HG03575 (cell line): Measurements from ENCODE around the gene SPP1.
"Not testable (repeated sequence)": the region's sequence is repeated elsewhere in the genome, so short reads cannot be mapped to it uniquely, and the experiment has no call there.

Source experiments
- ATAC-seq: cut with Tn5 transposase; IDR thresholded peaks from one replicate; pipeline ENCODE4 v1.9.1; 2021; ENCODE audit not compliant: unreplicated experiment, insufficient number of reproducible peaks, low FRiP score; ENCODE audit errors: extremely low read depth

Gene SPP1

DNA sequence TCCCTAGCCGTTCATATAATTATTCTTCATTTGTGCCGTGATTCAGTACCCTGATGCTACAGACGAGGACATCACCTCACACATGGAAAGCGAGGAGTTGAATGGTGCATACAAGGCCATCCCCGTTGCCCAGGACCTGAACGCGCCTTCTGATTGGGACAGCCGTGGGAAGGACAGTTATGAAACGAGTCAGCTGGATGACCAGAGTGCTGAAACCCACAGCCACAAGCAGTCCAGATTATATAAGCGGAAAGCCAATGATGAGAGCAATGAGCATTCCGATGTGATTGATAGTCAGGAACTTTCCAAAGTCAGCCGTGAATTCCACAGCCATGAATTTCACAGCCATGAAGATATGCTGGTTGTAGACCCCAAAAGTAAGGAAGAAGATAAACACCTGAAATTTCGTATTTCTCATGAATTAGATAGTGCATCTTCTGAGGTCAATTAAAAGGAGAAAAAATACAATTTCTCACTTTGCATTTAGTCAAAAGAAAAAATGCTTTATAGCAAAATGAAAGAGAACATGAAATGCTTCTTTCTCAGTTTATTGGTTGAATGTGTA, 7.0 kb downstream of the SPP1 start:
- ATAC-seq, result no peak

- ATAC-seq, result no peak
Observed at GRCh38 chr4:87983996-87984395, 8.5 kb downstream of the SPP1 start.

- ATAC-seq, result no peak
Observed at GRCh38 chr4:87985097-87985886, 9.8 kb downstream of the SPP1 start.

GRCh38 chr4:87985887-87986200, 10.3 kb downstream of the SPP1 start:
- ATAC-seq, result no peak

DNA sequence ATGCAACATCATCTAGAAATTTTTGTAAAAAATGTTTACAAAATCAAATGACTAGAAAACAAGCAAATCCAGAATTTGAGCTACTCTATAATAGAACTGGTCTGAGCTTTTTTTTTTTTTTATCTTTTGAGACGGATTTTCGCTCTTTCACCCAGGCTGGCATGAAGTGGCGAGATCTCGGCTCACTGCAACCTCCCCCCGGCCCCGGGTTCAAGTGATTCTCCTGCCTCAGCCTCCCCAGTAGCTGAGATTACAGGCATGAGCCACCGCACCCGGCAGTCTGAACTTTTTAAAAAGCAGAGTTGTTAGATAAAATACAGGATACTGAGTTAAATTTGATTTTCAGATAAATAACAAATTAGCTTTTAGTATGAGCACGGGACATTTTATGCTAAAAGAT, 11.0 kb downstream of the SPP1 start:
- ATAC-seq, result no peak

DNA sequence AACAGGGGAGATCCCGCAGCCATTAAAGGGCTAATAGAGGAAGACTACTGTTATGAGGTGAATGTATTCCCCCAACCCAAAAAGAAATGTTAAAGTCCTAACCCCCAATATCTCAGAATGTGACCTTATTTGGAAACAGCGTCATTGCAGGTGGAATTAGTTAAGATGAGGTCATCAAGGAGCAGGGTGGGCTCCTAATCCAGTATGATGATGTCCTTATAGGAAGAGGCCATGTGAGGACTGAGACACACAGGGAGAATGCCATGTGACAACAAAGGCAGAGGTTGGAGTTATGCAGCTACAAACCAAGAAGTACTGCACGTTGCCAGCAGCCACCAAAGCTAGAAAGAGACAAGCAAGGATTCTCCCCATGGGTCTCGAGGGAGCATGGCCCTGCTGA, 14.3 kb downstream of the SPP1 start:
- no peak for ATAC-seq

- no peak for ATAC-seq
Observed at GRCh38 chr4:87995435-87995834, 19.9 kb downstream of the SPP1 start.

GRCh38 chr4:87999191-87999691, 23.7 kb downstream of the SPP1 start:
- not testable (repeated sequence) for ATAC-seq

DNA sequence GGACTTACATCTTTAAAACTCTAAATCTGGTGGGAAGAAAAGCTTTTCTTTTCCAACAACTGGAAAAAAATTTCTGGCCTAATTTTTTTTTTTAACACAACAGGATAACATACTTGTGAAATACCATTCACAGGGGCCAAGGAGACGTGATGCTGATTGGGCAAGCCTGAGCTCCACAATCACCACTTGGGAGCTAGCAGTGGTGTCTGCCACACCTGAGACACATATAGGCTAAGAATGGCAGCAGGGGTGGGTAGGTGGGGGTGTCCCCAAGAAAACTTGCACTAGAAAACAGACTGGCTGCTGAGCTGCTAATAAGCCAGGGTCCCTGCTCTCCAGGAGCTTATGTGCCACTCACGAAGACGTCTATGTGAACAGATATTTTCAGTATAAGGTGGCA, 26.4 kb downstream of the SPP1 start:
- no peak for ATAC-seq

DNA sequence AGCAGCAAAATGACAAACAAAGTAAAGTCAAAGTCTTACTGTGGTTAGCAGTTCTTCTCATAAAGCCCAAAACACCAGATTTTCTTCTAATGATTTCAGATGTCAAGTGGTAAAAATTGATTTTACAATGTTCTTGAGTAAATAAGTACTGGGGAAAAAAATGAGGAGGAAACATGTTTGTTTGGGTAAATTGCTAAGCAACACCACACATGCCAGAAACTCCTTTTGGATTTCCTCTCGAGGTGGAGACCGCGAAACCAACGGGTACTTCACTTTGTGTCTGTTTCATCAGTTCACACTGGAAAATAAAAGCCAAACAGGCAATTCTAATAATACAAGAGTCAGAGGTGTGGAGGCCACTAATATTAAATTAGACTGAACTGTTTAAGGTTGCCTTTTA, 27.3 kb downstream of the SPP1 start:
- no peak for ATAC-seq

GRCh38 chr4:88003261-88003660, 27.7 kb downstream of the SPP1 start:
- ATAC-seq, result no peak

DNA sequence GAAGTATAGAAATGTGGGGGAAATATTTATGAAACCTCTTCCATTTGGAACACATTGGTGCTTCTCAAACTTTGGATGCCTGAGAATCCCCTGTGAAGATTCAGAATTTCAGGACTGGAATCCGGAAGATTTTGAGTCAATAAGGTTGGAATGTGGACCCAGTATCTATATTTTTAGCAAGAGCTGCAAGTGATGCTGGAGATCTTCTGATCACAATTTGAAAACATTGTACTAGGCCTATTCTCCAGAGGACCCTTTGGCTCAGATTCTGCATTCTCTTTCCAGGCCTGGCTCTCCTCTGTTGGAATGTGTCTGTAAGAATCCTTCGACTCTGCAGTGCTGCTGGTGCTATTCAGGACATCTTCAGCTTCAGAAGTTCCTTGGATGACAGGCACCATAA, 29.6 kb downstream of the SPP1 start:
- no peak for ATAC-seq

DNA sequence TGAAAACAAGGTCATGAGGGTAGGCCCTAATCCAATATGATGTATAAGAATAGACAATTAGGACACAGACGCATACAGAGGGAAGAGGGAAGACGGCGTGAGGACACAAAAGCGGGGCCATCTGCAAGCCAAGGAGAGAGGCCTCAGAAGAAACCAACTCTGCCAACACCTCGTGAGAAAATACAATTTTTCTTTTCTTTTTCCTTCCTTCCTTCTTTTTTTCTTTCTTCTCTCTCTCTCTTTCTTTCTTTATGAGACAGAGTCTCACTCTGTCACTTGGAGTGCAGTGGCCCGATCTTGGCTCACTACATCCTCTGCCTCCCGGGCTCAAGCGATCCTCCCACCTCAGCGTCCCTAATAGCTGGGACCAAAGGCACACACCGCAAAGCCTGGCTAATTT, 30.4 kb downstream of the SPP1 start:
- ATAC-seq, result no peak

DNA sequence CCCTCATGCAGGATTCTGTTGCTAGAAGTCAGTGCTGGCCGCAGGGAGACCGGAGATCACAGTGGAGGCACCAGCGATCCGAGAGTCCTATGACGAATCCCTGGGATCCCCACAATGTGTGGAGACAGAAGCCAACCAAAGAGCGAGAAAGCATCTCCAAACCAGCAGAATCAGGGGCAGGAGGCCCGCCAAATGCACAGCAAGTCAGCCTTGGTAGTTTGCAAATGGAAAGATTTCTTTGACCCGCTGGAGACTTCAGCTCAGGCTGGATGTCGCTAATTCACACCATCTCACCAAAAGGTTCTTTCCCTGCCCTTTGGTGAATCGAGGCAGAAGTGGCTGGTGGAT, 31.4 kb downstream of the SPP1 start:
- no peak for ATAC-seq

GRCh38 chr4:88007304-88008121, 32.0 kb downstream of the SPP1 start, which contains the start of gene PKD2:
TSS of gene PKD2 (plus strand) at chr4:88007635. CDS start at chr4:88007734, 99 bp downstream.
- peak; percentile 38 for ATAC-seq

GRCh38 chr4:88008122-88008742, 32.7 kb downstream of the SPP1 start:
- ATAC-seq, result no peak

GRCh38 chr4:88008743-88009171, 33.2 kb downstream of the SPP1 start:
- no peak for ATAC-seq

- ATAC-seq, result no peak
Observed at GRCh38 chr4:88009871-88010270, 34.4 kb downstream of the SPP1 start.

DNA sequence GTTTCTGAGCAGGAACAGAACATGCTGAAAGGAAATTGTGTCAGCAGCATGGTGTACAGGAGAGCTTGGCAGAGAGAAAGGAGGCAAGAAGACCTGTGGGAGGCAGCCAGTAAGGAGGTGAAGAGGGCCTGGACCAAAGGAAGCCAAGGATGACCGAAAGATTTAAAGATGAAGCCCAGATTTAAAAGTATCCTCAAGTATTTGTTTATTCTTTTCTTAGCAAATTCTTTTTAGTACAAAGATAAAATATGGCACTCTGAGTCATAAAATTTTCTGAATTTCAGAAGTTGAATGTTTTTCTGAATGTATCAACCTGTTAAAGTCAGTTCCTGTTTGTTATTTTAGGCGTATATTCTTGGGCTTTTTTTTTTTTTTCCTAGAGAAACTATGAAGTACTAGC, 35.5 kb downstream of the SPP1 start:
- no peak for ATAC-seq

GRCh38 chr4:88012647-88013046, 37.1 kb downstream of the SPP1 start:
- ATAC-seq, result peak; percentile 49
